Endodermal cell (in vitro differentiated cells): ENCODE data around the gene NOS3. TPM values are rescaled to one million over a fixed set of nuclear protein-coding genes. Genes with fewer than 3 reads are reported as not detected.
A peak's percentile ranks its signal among the peaks of the same experiment; 100 is the strongest.

Source experiments
- DNase-seq: peaks from one replicate; pipeline ENCODE4 v3.0.0-alpha.2; 2017
- H3K27ac ChIP-seq: 2 replicates; pipeline ENCODE4 v1.5.1; 2013; ENCODE audit warnings: mild to moderate bottlenecking, low read depth, low read length, moderate library complexity
- H3K27me3 ChIP-seq: 2 replicates; pipeline ENCODE4 v1.6.1; 2013; ENCODE audit warnings: mild to moderate bottlenecking, low read length, moderate library complexity; ENCODE audit not compliant: insufficient read depth, control insufficient read depth, poor library complexity, severe bottlenecking
- H3K36me3 ChIP-seq: 2 replicates; pipeline ENCODE4 v1.7.0; 2013; ENCODE audit warnings: mild to moderate bottlenecking, low read length, moderate library complexity; ENCODE audit not compliant: control insufficient read depth, insufficient read depth
- H3K4me1 ChIP-seq: one replicate; pipeline ENCODE4 v1.7.0; 2013; ENCODE audit warnings: low read length; ENCODE audit not compliant: control insufficient read depth, insufficient read depth
- H3K4me3 ChIP-seq: 2 replicates; pipeline ENCODE4 v1.5.1; 2013; ENCODE audit warnings: mild to moderate bottlenecking, low read length, moderate library complexity
- H3K9ac ChIP-seq: 2 replicates; pipeline ENCODE4 v1.6.1; 2013; ENCODE audit warnings: mild to moderate bottlenecking, low read length, moderate library complexity; ENCODE audit not compliant: poor library complexity, severe bottlenecking; ENCODE audit errors: extremely low read depth
- H3K9me3 ChIP-seq: 2 replicates; pipeline ENCODE4 v1.6.1; 2013; ENCODE audit warnings: mild to moderate bottlenecking, low read length, moderate library complexity; ENCODE audit not compliant: control insufficient read depth
- H3K27ac Mint-ChIP-seq: 2 replicates; pipeline ENCODE4 v1.8.0; 2020; ENCODE audit warnings: mixed read lengths
- H3K27me3 Mint-ChIP-seq: 2 replicates; pipeline ENCODE4 v1.8.0; 2021; ENCODE audit warnings: mild to moderate bottlenecking, mixed read lengths; ENCODE audit not compliant: insufficient read depth
- H3K36me3 Mint-ChIP-seq: 2 replicates; pipeline ENCODE4 v1.8.0; 2020; ENCODE audit warnings: low read depth, mixed read lengths
- H3K4me1 Mint-ChIP-seq: 2 replicates; pipeline ENCODE4 v1.8.0; 2020; ENCODE audit warnings: mixed read lengths
- H3K4me3 Mint-ChIP-seq: 2 replicates; pipeline ENCODE4 v1.8.0; 2020; ENCODE audit warnings: mild to moderate bottlenecking, moderate library complexity, mixed read lengths
- H3K9me3 Mint-ChIP-seq: 2 replicates; pipeline ENCODE4 v1.8.0; 2020; ENCODE audit warnings: mild to moderate bottlenecking, mixed read lengths
- CTCF ChIP-seq: fragments of 200-600 bp; sonication (generic); conservative IDR thresholded peaks from 2 replicates; pipeline ENCODE4 v1.5.0; 2021; ENCODE audit warnings: antibody characterized with exemption, mild to moderate bottlenecking
- WGBS, 2 experiments: methylation state at CpG; one replicate each; pipeline versions ENCODE4 v1.1.5 to v1.1.7; 2013; ENCODE audit warnings: missing lambda C conversion rate in 2 of 2, mixed read lengths in 1 of 2; ENCODE audit not compliant: insufficient coverage in 1 of 2, insufficient read length in 1 of 2; 5-methylcytosine and 5-hydroxymethylcytosine counted together
- total RNA-seq, 2 donors: library from RNA; stranded (reverse); fragmentation: NEBNext Ultra II Directional in 1 of 2; extraction: Animal tissue kit (Norgen Biotek cat#: 25700) in 1 of 2; gene quantifications; 2 replicates in 1 of 2; 3 replicates in 1 of 2; pipeline ENCODE4 v1.2.1, GENCODE V29; 2021

NOS3 gene
- total RNA-seq, 2 donors from 2014 or later = 2.3 to 9.1 TPM

- Mint-ChIP-seq H3K9me3 (no peaks in the 10 kb centered on the region), H3K4me3 (no peak overlapping the region), H3K36me3 (no peaks in the 10 kb centered on the region), H3K27ac (no peak overlapping the region), H3K4me1 (peaks cover 10% of the 10 kb centered on the region), H3K27me3 (peaks cover 87% of the 10 kb centered on the region)
- Histone ChIP-seq H3K36me3 (no peaks in the 10 kb centered on the region), H3K4me3 (no peak overlapping the region), H3K27me3 (peaks cover 73% of the 10 kb centered on the region), H3K9ac (no peak overlapping the region), H3K9me3 (no peaks in the 10 kb centered on the region), H3K4me1 (peaks cover 3% of the 10 kb centered on the region), H3K27ac (peak overlapping the region; percentile 94)
- peak; percentile 67 for DNase-seq
- WGBS, 2 experiments = 41 to 46% methylated on average over 2 of the region's 2 CpGs
- TF ChIP-seq CTCF = peak; percentile 53
These were observed 10.2 kb upstream of the NOS3 start for GRCh38 chr7:150980663-150981062.

DNA sequence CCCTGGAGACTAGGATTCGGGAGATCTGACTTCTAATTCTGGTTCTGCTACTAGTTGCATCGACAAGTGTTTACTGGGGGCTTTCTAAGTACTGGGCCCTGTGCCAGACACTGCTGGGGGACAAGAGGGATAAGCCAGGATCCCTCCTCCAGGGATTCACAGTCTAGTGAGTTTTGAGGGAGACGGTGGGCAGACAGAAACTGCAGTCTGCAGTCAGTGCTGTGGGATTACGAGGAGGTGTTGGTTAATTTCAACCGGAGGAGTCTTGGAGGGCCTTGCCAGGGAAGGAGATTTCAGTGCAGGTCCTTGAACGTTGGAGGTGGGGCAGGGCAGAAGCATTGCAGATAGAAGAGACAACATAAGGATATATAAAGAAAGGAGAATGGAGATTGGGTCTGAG is 9.2 kb upstream of the NOS3 start:
- no peak overlapping the region for H3K9ac ChIP-seq
- H3K27ac Mint-ChIP-seq = no peak overlapping the region
- peaks cover 82% of the 10 kb centered on the region for H3K27me3 Mint-ChIP-seq
- H3K27ac ChIP-seq = no peak overlapping the region
- no peak for DNase-seq
- H3K9me3 ChIP-seq = no peaks in the 10 kb centered on the region
- peaks cover 9% of the 10 kb centered on the region for H3K4me1 Mint-ChIP-seq
- H3K9me3 Mint-ChIP-seq = no peaks in the 10 kb centered on the region
- no peaks in the 10 kb centered on the region for H3K36me3 Mint-ChIP-seq
- no peak for TF ChIP-seq CTCF
- no peak overlapping the region for H3K4me3 ChIP-seq
- WGBS, 2 experiments = 70 to 76% methylated on average over 4 to 5 of the region's 6 CpGs
- H3K27me3 ChIP-seq = peaks cover 64% of the 10 kb centered on the region
- H3K36me3 ChIP-seq = no peaks in the 10 kb centered on the region
- H3K4me3 Mint-ChIP-seq = no peak overlapping the region
- peaks cover 3% of the 10 kb centered on the region for H3K4me1 ChIP-seq

GRCh38 chr7:150982351-150982750 is 8.5 kb upstream of the NOS3 start:
- Histone ChIP-seq H3K4me1 (no peaks in the 10 kb centered on the region), H3K27ac (no peak overlapping the region), H3K4me3 (no peak overlapping the region), H3K9me3 (no peaks in the 10 kb centered on the region), H3K36me3 (no peaks in the 10 kb centered on the region), H3K9ac (no peak overlapping the region), H3K27me3 (peaks cover 56% of the 10 kb centered on the region)
- Mint-ChIP-seq H3K27me3 (peaks cover 79% of the 10 kb centered on the region), H3K4me3 (no peak overlapping the region), H3K4me1 (peaks cover 3% of the 10 kb centered on the region), H3K9me3 (no peaks in the 10 kb centered on the region), H3K27ac (no peak overlapping the region), H3K36me3 (no peaks in the 10 kb centered on the region)
- no peak for TF ChIP-seq CTCF
- WGBS, 2 experiments = 60 to 80% methylated on average over 1 to 3 of the region's 3 CpGs
- DNase-seq = no peak
